Mucosa of descending colon (tissue), 3 donors: Measurements from ENCODE around the gene CAPZB. TPM values are rescaled to one million over a fixed set of nuclear protein-coding genes. Genes with fewer than 3 reads are reported as not detected.

ENCODE experiments used
- ATAC-seq: fragments of 200-7000 bp; cut with Tn5 transposase; one replicate; pipeline ENCODE4 v1.9.1; 2020; ENCODE audit warnings: mild to moderate bottlenecking, moderate library complexity
- DNase-seq, 3 donors: peaks; one replicate each; pipeline ENCODE4 v3.0.0-alpha.2; 2020
- H3K36me3 ChIP-seq: fragments of 200-600 bp; one replicate; pipeline ENCODE4 v1.8.0; 2021; ENCODE audit warnings: low read depth, mild to moderate bottlenecking
- H3K4me1 ChIP-seq: fragments of 200-600 bp; one replicate; pipeline ENCODE4 v1.8.0; 2021; ENCODE audit warnings: low read depth, mild to moderate bottlenecking
- H3K4me3 ChIP-seq: fragments of 200-600 bp; one replicate; pipeline ENCODE4 v1.8.0; 2021; ENCODE audit warnings: mild to moderate bottlenecking
- H3K9me3 ChIP-seq: fragments of 200-600 bp; one replicate; pipeline ENCODE4 v1.8.0; 2021; ENCODE audit warnings: mild to moderate bottlenecking
- intact Hi-C, 2 donors: fragments of 100-400 bp; cut with DNase I in 1 of 2; cut with micrococcal nuclease in 1 of 2; formaldehyde crosslinking; loops; one replicate each; pipeline versions ENCODE4 v1.11.0 to v1.11.1; 2022; cut with DNase I, micrococcal nuclease
- total RNA-seq, 3 donors: library from RNA; stranded (reverse); fragmentation: NEBNext Ultra II Directional in 2 of 3; extraction: Animal tissue kit (Norgen Biotek cat#: 25700) in 2 of 3; gene quantifications; one replicate each; pipeline versions ENCODE4 v1.2.1 to v1.2.4, GENCODE V29; 2021 to 2023
- TF ChIP-seq, protein P1 (sequence below): fragments of 200-600 bp; IDR thresholded peaks from one replicate; pipeline ENCODE4 v1.8.0; 2022; ENCODE audit warnings: antibody characterized with exemption, mild to moderate bottlenecking
- donor health status: DM: no; HTN: no; CAD: no; lungs with moderate emphysema.
- donor health status: DM: no; HTN: no; CAD: no.
- donor health status: DM: no; HTN: yes; CAD: no.

Gene CAPZB
- total RNA-seq, 3 donors from 2014 or later, result 346 to 393 (median 381) TPM

- intact Hi-C loops, result no loop called here
- Histone ChIP-seq H3K4me3 (no peak overlapping the region), H3K9me3 (no peaks in the 10 kb centered on the region), H3K36me3 (no peaks in the 10 kb centered on the region), H3K4me1 (peaks cover 26% of the 10 kb centered on the region)
- TF ChIP-seq, protein P1, sequence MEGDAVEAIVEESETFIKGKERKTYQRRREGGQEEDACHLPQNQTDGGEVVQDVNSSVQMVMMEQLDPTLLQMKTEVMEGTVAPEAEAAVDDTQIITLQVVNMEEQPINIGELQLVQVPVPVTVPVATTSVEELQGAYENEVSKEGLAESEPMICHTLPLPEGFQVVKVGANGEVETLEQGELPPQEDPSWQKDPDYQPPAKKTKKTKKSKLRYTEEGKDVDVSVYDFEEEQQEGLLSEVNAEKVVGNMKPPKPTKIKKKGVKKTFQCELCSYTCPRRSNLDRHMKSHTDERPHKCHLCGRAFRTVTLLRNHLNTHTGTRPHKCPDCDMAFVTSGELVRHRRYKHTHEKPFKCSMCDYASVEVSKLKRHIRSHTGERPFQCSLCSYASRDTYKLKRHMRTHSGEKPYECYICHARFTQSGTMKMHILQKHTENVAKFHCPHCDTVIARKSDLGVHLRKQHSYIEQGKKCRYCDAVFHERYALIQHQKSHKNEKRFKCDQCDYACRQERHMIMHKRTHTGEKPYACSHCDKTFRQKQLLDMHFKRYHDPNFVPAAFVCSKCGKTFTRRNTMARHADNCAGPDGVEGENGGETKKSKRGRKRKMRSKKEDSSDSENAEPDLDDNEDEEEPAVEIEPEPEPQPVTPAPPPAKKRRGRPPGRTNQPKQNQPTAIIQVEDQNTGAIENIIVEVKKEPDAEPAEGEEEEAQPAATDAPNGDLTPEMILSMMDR, result no peak
- no peak for ATAC-seq
- no peak for DNase-seq
These were observed 89.6 kb downstream of the CAPZB start for GRCh38 chr1:19395678-19396192.

DNA sequence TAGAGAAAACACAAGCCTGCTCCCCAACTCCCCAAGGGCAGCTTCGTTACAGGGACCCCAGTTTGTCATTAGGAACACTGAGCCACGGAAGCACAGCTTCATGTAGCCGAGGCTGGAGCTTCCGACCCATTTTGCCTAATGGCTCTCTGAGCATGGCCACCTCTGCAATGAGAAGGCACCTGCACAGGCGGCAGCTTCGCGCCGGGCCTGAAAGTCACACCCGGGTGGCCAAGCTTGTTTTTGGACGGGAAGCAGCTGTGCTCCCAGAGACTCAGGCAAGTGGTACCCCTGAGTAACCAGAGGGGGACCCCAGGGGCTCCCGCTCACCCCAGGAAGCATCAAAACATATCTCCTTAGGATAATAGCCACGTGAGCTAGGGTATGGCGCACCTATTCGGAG is 92.3 kb downstream of the CAPZB start:
- no peaks in the 10 kb centered on the region for H3K36me3 ChIP-seq
- intact Hi-C loops, result no loop called here
- TF ChIP-seq, protein P1, result no peak
- H3K4me1 ChIP-seq, result peaks cover 29% of the 10 kb centered on the region
- ATAC-seq (peak; percentile 4), DNase-seq (no peak)
- H3K4me3 ChIP-seq, result no peak overlapping the region
- H3K9me3 ChIP-seq, result no peaks in the 10 kb centered on the region

DNA sequence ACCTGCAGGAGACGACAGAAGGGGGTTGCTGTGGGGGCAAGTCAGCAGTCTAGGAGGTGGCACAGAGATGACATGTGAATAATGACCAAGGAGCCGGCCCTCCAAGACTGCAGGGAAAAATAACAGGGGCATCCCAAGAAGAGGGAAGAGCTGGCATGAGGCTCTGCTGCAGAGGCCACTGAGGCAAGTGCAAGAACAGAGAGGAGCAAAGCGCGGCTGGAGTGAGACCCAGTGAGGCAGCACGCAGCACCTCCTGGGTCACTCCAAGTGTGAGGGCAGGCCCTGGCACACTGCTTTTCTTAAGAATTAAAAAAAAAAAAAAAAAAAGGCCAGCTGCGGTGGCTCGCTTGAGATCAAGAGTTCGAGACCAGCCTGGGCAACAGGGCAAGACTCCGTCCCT is 93.1 kb downstream of the CAPZB start:
- Histone ChIP-seq H3K9me3 (no peaks in the 10 kb centered on the region), H3K36me3 (no peaks in the 10 kb centered on the region), H3K4me1 (peaks cover 35% of the 10 kb centered on the region), H3K4me3 (no peak overlapping the region)
- DNase-seq (no peak), ATAC-seq (no peak)
- intact Hi-C loops, result no loop called here
- TF ChIP-seq, protein P1, result no peak

GRCh38 chr1:19391596-19391981 is 93.8 kb downstream of the CAPZB start:
- Histone ChIP-seq H3K4me1 (peaks cover 42% of the 10 kb centered on the region), H3K9me3 (no peaks in the 10 kb centered on the region), H3K4me3 (no peak overlapping the region), H3K36me3 (no peaks in the 10 kb centered on the region)
- intact Hi-C loops, result no loop called here
- TF ChIP-seq, protein P1, result no peak
- DNase-seq, result no peak
- no peak for ATAC-seq

DNA sequence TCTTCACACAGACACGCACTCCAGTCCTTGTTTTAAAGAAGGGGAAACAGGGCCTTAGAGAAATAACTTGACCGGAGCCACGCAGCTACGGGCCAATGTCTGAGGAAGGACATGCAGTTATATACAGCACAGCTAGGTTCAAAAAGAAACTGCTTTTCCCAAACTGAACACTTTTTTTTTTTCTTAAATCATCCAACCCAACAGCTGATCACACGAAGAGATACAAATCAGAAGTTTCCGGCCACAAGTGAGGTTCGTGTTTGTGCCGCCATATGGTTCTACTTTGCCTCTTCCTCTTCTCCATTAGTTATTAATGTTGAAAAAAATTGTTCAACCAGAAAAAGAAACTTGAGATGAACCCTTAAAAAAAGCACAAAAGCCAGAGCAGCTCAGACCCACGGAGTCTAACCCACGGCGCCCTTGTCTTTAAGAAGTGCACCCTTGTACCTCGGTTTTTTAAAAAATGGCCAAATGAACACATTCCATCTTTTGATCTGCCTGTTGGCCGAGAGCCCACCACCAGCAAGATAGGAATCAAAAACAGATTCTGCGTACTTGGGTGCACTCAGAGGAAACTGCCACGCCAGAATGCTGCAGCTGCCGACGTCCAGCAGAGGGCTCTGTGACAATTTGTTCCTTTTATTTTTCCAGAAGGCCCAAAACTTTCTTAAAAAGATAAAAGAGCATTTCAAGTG is 94.3 kb downstream of the CAPZB start:
- Histone ChIP-seq H3K36me3 (no peaks in the 10 kb centered on the region), H3K4me3 (no peak overlapping the region), H3K9me3 (no peaks in the 10 kb centered on the region), H3K4me1 (peaks cover 47% of the 10 kb centered on the region)
- peak in 2 of 3 donors; percentile 66 to 73 for DNase-seq
- peak; percentile 51 for ATAC-seq
- intact Hi-C loops, result no loop called here
- TF ChIP-seq, protein P1, result peak; percentile 68
